ENCODE data around the gene PCDHAC1. TPM values are rescaled to one million over a fixed set of nuclear protein-coding genes. Genes with fewer than 3 reads are reported as not detected.

PCDHAC1 gene
- total RNA-seq, 1 donor = 0.36 TPM

DNA sequence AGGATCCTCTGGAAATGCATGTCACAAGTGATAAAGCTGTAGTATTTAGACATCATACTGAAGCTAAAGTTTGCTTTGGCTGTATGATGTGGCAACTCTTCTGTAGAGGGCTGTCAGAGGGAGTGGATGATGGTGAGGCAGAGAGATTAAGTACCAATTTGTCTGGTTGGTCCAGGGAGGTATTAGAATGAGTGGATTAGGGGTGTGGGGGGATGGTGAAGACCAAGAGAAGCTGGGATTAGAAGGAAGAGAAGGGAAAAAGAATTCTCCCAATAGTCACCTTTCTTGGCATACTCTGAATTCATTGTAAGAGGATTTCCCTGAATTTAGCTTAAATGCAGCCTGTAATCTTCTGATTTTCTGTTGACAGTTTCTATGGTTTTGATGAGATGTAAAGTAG, 43.8 kb downstream of the PCDHAC1 start:
- no peaks in the 10 kb centered on the region for H3K4me1 ChIP-seq (ENCODE audit: insufficient read depth, low read length)
- no peaks in the 10 kb centered on the region for H3K27me3 ChIP-seq (ENCODE audit: insufficient read depth, low read length)
- no peaks in the 10 kb centered on the region for H4K20me1 ChIP-seq (ENCODE audit: insufficient read depth, low read length)
- H3K4me2 ChIP-seq (ENCODE audit: insufficient read depth, low read length) = no peak overlapping the region
- no peak overlapping the region for H3K4me3 ChIP-seq (ENCODE audit: insufficient read depth, low read length)
- H3K9me3 ChIP-seq (ENCODE audit: low read depth, low read length) = no peaks in the 10 kb centered on the region
- H3K36me3 ChIP-seq (ENCODE audit: insufficient read depth, low read length) = no peaks in the 10 kb centered on the region
- no peak overlapping the region for H3K27ac ChIP-seq (ENCODE audit: low read depth, low read length)
- DNase-seq (ENCODE audit: insufficient read length, low spot score, missing footprints) = no peak
- H3K79me2 ChIP-seq (ENCODE audit: insufficient read depth, low read length) = no peaks in the 10 kb centered on the region
- H2AFZ ChIP-seq (ENCODE audit: low read length) = no peak overlapping the region
- TF ChIP-seq, protein P1, sequence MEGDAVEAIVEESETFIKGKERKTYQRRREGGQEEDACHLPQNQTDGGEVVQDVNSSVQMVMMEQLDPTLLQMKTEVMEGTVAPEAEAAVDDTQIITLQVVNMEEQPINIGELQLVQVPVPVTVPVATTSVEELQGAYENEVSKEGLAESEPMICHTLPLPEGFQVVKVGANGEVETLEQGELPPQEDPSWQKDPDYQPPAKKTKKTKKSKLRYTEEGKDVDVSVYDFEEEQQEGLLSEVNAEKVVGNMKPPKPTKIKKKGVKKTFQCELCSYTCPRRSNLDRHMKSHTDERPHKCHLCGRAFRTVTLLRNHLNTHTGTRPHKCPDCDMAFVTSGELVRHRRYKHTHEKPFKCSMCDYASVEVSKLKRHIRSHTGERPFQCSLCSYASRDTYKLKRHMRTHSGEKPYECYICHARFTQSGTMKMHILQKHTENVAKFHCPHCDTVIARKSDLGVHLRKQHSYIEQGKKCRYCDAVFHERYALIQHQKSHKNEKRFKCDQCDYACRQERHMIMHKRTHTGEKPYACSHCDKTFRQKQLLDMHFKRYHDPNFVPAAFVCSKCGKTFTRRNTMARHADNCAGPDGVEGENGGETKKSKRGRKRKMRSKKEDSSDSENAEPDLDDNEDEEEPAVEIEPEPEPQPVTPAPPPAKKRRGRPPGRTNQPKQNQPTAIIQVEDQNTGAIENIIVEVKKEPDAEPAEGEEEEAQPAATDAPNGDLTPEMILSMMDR (IDR thresholded peaks at IDR 0.05; ENCODE audit: extremely low read depth, low read depth, low read length) = no peak

DNA sequence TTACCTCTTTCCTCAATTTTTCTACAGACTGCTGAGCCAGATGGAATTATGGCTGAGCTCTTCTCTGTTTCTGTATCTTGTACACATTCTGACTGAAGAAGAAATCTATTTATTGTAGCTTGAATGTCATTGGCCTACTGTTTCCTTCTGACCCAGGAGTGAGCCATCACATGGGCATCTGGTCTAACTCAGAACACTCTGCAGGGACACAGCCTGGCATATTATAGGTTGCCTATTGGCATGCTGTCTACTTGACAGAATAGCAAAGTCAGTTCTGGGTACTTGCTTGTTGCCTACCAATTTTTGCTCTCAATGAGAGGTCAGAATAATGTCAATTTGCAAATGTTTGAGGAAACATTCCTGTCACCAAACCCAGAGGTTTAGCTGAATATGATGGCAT, 47.5 kb downstream of the PCDHAC1 start:
- Histone ChIP-seq H3K9me3 (ENCODE audit: low read depth, low read length) (no peaks in the 10 kb centered on the region), H3K4me1 (ENCODE audit: insufficient read depth, low read length) (no peaks in the 10 kb centered on the region), H4K20me1 (ENCODE audit: insufficient read depth, low read length) (no peaks in the 10 kb centered on the region), H3K4me2 (ENCODE audit: insufficient read depth, low read length) (no peak overlapping the region), H3K36me3 (ENCODE audit: insufficient read depth, low read length) (no peaks in the 10 kb centered on the region), H3K27me3 (ENCODE audit: insufficient read depth, low read length) (no peaks in the 10 kb centered on the region), H3K4me3 (ENCODE audit: insufficient read depth, low read length) (no peak overlapping the region), H2AFZ (ENCODE audit: low read length) (no peak overlapping the region), H3K27ac (ENCODE audit: low read depth, low read length) (no peak overlapping the region), H3K79me2 (ENCODE audit: insufficient read depth, low read length) (no peaks in the 10 kb centered on the region)
- TF ChIP-seq, protein P1 (IDR thresholded peaks at IDR 0.05; ENCODE audit: extremely low read depth, low read depth, low read length) = no peak
- no peak for DNase-seq (ENCODE audit: insufficient read length, low spot score, missing footprints)

DNA sequence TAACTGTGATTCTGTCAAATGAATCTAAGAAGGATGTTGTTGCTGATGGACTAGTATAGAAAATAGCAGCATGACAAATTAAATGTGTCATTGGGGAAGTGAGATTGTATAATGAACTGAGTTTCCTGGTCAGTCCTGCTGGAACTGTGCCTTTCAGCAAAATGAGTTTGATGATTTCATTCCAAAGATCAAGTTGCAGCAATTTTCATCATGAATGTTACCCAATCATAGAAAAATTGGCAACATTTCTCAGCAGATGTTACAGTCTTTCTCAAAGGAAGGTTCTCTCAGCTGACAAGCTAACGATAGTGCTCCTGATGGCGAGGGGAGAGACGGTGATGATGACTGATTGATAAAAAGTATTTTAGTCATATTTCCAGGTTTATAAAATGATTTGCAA, 50.9 kb downstream of the PCDHAC1 start:
- Histone ChIP-seq H3K4me2 (ENCODE audit: insufficient read depth, low read length) (no peak overlapping the region), H2AFZ (ENCODE audit: low read length) (no peak overlapping the region), H3K4me3 (ENCODE audit: insufficient read depth, low read length) (no peak overlapping the region), H3K36me3 (ENCODE audit: insufficient read depth, low read length) (no peaks in the 10 kb centered on the region), H3K27ac (ENCODE audit: low read depth, low read length) (no peak overlapping the region), H3K9me3 (ENCODE audit: low read depth, low read length) (no peaks in the 10 kb centered on the region), H4K20me1 (ENCODE audit: insufficient read depth, low read length) (no peaks in the 10 kb centered on the region), H3K4me1 (ENCODE audit: insufficient read depth, low read length) (no peaks in the 10 kb centered on the region), H3K79me2 (ENCODE audit: insufficient read depth, low read length) (no peaks in the 10 kb centered on the region), H3K27me3 (ENCODE audit: insufficient read depth, low read length) (no peaks in the 10 kb centered on the region)
- DNase-seq (ENCODE audit: insufficient read length, low spot score, missing footprints) = no peak
- TF ChIP-seq, protein P1 (IDR thresholded peaks at IDR 0.05; ENCODE audit: extremely low read depth, low read depth, low read length) = no peak

DNA sequence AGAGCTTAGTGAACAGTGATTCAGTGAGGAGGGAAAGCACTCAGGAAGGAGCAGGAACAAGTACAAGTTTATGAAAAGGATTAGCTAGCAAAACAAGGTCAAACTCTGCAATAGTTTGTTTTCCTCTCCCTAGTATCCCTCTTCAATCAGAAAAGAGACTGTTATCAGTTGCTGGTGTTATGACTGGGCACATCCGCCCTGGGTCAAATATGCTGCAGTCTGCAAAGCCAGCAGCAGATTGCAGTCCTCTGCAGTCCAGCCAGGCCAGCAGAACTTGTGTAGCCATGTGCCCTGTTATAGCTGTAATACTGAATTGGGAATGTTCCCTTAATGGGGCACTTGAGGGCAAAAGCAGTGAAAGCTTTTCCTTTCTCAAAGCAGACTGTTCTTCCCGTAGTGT, 52.2 kb downstream of the PCDHAC1 start:
- no peaks in the 10 kb centered on the region for H3K27me3 ChIP-seq (ENCODE audit: insufficient read depth, low read length)
- no peak for DNase-seq (ENCODE audit: insufficient read length, low spot score, missing footprints)
- H2AFZ ChIP-seq (ENCODE audit: low read length) = no peak overlapping the region
- no peak overlapping the region for H3K4me3 ChIP-seq (ENCODE audit: insufficient read depth, low read length)
- no peaks in the 10 kb centered on the region for H3K9me3 ChIP-seq (ENCODE audit: low read depth, low read length)
- TF ChIP-seq, protein P1 (IDR thresholded peaks at IDR 0.05; ENCODE audit: extremely low read depth, low read depth, low read length) = no peak
- H4K20me1 ChIP-seq (ENCODE audit: insufficient read depth, low read length) = no peaks in the 10 kb centered on the region
- no peak overlapping the region for H3K27ac ChIP-seq (ENCODE audit: low read depth, low read length)
- no peaks in the 10 kb centered on the region for H3K36me3 ChIP-seq (ENCODE audit: insufficient read depth, low read length)
- no peak overlapping the region for H3K4me2 ChIP-seq (ENCODE audit: insufficient read depth, low read length)
- no peaks in the 10 kb centered on the region for H3K79me2 ChIP-seq (ENCODE audit: insufficient read depth, low read length)
- no peaks in the 10 kb centered on the region for H3K4me1 ChIP-seq (ENCODE audit: insufficient read depth, low read length)
